DND-41 (cell line): Measurements from ENCODE around the gene ASCC2.

Source experiments
- ATAC-seq: fragments of 200-7000 bp; cut with Tn5 transposase; 3 replicates; pipeline ENCODE4 v1.9.1; 2021; ENCODE audit warnings: low read depth; ENCODE audit not compliant: insufficient read depth
- DNase-seq: peaks from one replicate; pipeline ENCODE4 v3.0.0-alpha.2; 2020
- H2AFZ ChIP-seq: 2 replicates; pipeline ENCODE4 v1.6.0; 2012; ENCODE audit warnings: low read depth, low read length
- H3K27ac ChIP-seq: 2 replicates; pipeline ENCODE4 v1.5.1; 2012; ENCODE audit warnings: low read length, inconsistent platforms
- H3K27me3 ChIP-seq: fragments of 200-600 bp; sonication (generic); 2 replicates; pipeline ENCODE4 v1.6.0; 2012; ENCODE audit warnings: low read length, mild to moderate bottlenecking, inconsistent platforms; ENCODE audit not compliant: insufficient read depth, poor library complexity
- H3K36me3 ChIP-seq: 2 replicates; pipeline ENCODE4 v1.5.1; 2012; ENCODE audit warnings: low read length, inconsistent platforms; ENCODE audit not compliant: insufficient read depth
- H3K4me1 ChIP-seq: 2 replicates; pipeline ENCODE4 v1.5.1; 2012; ENCODE audit warnings: mild to moderate bottlenecking, low read length; ENCODE audit not compliant: insufficient read depth
- H3K4me2 ChIP-seq: 2 replicates; pipeline ENCODE4 v1.6.0; 2012; ENCODE audit warnings: mild to moderate bottlenecking, moderate library complexity, low read length, inconsistent platforms; ENCODE audit not compliant: insufficient read depth
- H3K4me3 ChIP-seq, 2 experiments: fragments of 200-600 bp in 1 of 2; shearing (Covaris generic) in 1 of 2; 2 replicates each; pipeline ENCODE4 v1.5.1; 2012 to 2016; ENCODE audit warnings: inconsistent platforms in 2 of 2, low read length in 2 of 2, mild to moderate bottlenecking in 2 of 2, low read depth in 1 of 2, moderate library complexity in 1 of 2
- H3K79me2 ChIP-seq: 2 replicates; pipeline ENCODE4 v1.6.0; 2012; ENCODE audit warnings: low read length, inconsistent platforms; ENCODE audit not compliant: insufficient read depth
- H3K9ac ChIP-seq: 2 replicates; pipeline ENCODE4 v1.6.0; 2012; ENCODE audit warnings: low read depth, mild to moderate bottlenecking, inconsistent platforms, low read length, moderate library complexity
- H3K9me3 ChIP-seq: 2 replicates; pipeline ENCODE4 v1.5.1; 2012; ENCODE audit warnings: low read length, moderate library complexity, mild to moderate bottlenecking, inconsistent platforms; ENCODE audit not compliant: insufficient read depth, severe bottlenecking
- H4K20me1 ChIP-seq: 2 replicates; pipeline ENCODE4 v1.6.0; 2012; ENCODE audit warnings: low read length; ENCODE audit not compliant: insufficient read depth
- EZH2 ChIP-seq: IDR thresholded peaks from 3 replicates; pipeline ENCODE4 v1.6.1; 2012; ENCODE audit warnings: borderline replicate concordance, low read depth, mild to moderate bottlenecking, moderate library complexity, low read length, inconsistent platforms; ENCODE audit not compliant: severe bottlenecking
- TF ChIP-seq, protein P1 (sequence below): IDR thresholded peaks from 2 replicates; pipeline ENCODE4 v1.5.1; 2012; ENCODE audit warnings: borderline replicate concordance, low read length, moderate library complexity, mild to moderate bottlenecking; ENCODE audit not compliant: poor library complexity, severe bottlenecking; ENCODE audit errors: extremely low read depth

Gene ASCC2

DNA sequence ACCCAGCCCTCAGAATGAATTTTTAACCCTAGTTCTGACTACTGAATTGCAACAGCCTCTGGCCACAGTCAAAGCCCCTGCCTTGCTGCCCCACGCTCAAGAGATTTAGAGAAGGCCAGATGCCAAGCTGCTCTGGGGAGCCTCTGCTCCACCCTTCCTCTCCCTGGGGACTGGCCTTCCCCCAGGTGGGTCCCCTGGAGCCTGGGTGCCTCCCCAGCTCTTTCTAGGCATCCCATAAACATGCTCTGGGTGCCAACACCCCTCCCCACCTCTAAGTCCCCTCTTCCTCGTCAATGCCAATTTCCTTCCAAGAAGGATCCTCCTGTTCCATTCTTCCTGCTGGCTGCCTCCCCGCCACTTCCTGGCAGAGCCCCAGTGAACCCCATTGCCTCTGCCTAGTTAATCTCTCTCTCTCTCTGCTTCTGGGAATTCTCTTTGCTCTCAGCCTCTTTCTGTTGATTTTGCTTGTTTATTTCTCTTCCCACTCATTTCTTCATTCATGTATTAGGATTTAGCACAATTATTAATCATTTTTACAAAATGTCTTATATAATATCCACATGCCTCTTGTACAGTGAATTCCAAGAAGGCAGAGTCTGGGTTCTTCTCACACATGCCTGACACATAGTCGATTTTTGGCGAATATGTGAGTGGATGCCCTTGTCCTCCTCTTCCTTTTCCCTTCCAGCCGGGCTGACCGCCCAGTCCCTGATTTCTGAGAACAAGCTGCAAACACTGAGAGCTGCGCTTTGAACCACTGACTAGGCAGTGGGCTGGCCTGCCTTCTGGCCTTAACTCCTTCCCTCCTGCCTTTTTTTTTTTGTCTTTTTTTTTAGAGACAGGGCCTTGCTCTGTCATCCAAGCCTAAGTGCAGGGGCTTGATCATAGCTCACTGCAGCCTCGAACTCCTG, 53.4 kb downstream of the ASCC2 start:
- no peak overlapping the region for H3K27ac ChIP-seq

DNA sequence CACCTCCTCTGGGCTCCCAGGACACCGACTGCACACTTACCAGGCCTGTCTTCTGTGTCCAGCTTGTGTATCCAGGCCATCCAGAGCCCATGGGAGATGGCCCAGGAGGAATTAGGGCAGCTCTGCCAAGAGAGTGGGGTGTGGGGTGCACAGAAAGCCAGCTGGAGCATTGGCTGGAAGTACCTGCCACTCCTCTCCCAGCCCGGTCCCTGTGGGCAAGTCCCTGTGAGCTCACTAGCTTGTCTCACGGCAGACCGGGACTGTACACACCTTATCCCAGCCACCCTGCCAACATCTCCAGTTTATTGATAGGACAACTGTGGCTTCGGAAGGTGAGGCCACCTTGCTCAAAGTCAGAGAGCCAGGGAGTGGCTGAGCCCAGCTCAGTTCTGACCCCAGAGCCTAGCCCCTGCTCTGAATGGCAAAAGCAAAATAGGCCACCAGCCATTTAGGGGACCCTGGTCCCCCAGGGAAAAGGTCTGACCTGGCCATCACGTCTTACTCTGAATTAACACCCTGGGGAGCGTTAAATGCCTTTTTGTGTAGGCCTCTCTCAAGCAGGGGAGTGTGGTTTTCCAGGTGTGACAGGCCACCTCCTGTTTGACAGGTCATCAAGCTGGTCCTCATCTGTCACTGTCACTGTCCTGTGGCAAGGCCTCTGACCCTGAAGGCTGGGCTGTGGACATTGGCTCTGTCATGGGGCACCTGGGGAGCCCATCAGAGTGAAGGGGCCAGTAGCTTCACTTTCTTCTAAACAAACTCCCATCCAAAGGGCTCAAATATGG, 55.8 kb downstream of the ASCC2 start:
- DNase-seq = no peak
- no peak for ATAC-seq
- Histone ChIP-seq H3K4me2 (no peak overlapping the region), H3K9ac (no peak overlapping the region), H3K4me1 (no peaks in the 10 kb centered on the region), H3K36me3 (0 out of 2 replicates have a peak, but pooled peaks cover under 1% of the 10 kb centered on the region), H3K9me3 (no peaks in the 10 kb centered on the region), H4K20me1 (no peaks in the 10 kb centered on the region), H3K4me3 (no peak overlapping the region), H3K27me3 (no peaks in the 10 kb centered on the region), H3K79me2 (no peaks in the 10 kb centered on the region), H3K27ac (no peak overlapping the region), H2AFZ (no peak overlapping the region)
- TF ChIP-seq, protein P1, sequence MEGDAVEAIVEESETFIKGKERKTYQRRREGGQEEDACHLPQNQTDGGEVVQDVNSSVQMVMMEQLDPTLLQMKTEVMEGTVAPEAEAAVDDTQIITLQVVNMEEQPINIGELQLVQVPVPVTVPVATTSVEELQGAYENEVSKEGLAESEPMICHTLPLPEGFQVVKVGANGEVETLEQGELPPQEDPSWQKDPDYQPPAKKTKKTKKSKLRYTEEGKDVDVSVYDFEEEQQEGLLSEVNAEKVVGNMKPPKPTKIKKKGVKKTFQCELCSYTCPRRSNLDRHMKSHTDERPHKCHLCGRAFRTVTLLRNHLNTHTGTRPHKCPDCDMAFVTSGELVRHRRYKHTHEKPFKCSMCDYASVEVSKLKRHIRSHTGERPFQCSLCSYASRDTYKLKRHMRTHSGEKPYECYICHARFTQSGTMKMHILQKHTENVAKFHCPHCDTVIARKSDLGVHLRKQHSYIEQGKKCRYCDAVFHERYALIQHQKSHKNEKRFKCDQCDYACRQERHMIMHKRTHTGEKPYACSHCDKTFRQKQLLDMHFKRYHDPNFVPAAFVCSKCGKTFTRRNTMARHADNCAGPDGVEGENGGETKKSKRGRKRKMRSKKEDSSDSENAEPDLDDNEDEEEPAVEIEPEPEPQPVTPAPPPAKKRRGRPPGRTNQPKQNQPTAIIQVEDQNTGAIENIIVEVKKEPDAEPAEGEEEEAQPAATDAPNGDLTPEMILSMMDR = no peak
- no peak for TF ChIP-seq EZH2

More for the DNA sequence above, 53.4 kb downstream of the ASCC2 start:
- H3K4me3 ChIP-seq = no peak overlapping the region
- no peaks in the 10 kb centered on the region for H3K79me2 ChIP-seq
- no peak overlapping the region for H2AFZ ChIP-seq
- TF ChIP-seq EZH2 = no peak
- TF ChIP-seq, protein P1 = no peak
- ATAC-seq (no peak), DNase-seq (no peak)
- H3K9ac ChIP-seq = no peak overlapping the region
- H4K20me1 ChIP-seq = 0 out of 2 replicates have a peak, but pooled peaks cover 3% of the 10 kb centered on the region
- peaks cover 25% of the 10 kb centered on the region for H3K36me3 ChIP-seq
- no peak overlapping the region for H3K4me2 ChIP-seq
- no peaks in the 10 kb centered on the region for H3K4me1 ChIP-seq
- H3K9me3 ChIP-seq = no peaks in the 10 kb centered on the region
- H3K27me3 ChIP-seq = no peaks in the 10 kb centered on the region

DNA sequence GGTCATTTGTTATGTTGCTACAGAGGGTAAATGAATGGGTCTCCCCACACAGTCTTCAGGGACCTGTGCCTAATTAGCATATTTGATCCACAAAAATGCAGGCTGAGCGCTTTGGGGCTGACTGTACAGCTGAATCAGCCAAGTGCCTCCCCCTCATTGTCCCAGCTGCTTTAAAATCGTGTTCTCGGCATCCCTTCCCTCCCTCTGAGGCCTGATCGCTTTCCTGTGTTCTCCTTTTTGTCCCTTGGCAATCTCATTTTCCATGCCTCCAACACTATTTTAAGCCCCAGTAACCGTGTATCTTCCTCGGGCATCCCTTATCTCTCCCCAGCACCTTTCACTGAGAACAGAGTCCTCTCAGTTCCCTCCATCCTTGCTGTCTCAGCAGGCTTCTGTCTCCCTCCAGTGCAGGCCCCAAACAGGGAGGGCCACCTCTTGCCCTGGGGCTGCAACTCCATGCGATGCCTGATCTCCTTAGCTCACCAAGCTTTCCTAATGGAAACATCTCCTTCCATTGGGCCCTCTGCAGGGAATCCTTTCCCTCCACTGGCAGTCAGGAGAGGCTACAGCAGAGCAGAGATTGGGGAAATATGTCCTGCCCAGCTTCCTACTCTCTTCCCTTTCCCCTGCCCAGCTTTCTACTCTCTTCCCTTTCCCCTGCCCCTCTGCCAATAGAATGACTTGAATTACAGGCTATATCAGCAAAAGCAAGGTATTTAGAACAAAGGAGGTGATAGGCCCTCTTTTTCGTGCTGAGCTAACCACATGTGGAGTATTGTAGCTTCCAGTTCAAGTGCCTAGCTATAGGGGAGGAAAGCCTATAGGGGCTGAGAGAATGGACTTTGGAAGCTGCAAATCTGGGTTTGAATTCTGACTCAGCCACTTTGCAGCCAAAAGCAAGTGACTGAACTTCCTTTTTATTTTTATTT, 57.1 kb downstream of the ASCC2 start:
- Histone ChIP-seq H3K4me3 (no peak overlapping the region), H3K36me3 (no peaks in the 10 kb centered on the region), H3K27ac (no peak overlapping the region), H3K27me3 (no peaks in the 10 kb centered on the region), H2AFZ (no peak overlapping the region), H3K4me1 (no peaks in the 10 kb centered on the region), H4K20me1 (no peaks in the 10 kb centered on the region), H3K4me2 (no peak overlapping the region), H3K9ac (no peak overlapping the region), H3K9me3 (no peaks in the 10 kb centered on the region), H3K79me2 (no peaks in the 10 kb centered on the region)
- TF ChIP-seq, protein P1 = no peak
- no peak for TF ChIP-seq EZH2
- DNase-seq (no peak), ATAC-seq (no peak)
